Tibial artery (tissue), 4 donors: ENCODE measurements around the gene L3MBTL4.

Source experiments
- DNase-seq, 2 donors: peaks; one replicate each; pipeline ENCODE4 v3.0.0-alpha.2; 2019
- H3K27ac ChIP-seq, 2 donors: fragments of 200-600 bp; sonication (generic) in 1 of 2; 1 replicate in 1 of 2; 2 replicates in 1 of 2; pipeline ENCODE4 v1.5.1; 2018 to 2019; ENCODE audit warnings: mild to moderate bottlenecking in 1 of 2
- H3K27me3 ChIP-seq, 2 donors: fragments of 200-600 bp; sonication (generic) in 1 of 2; one replicate each; pipeline versions ENCODE4 v1.5.1 to v1.6.0; 2016 to 2019
- H3K36me3 ChIP-seq, 3 donors: fragments of 200-600 bp; sonication (generic) in 2 of 3; one replicate each; pipeline ENCODE4 v1.5.1; 2016 to 2019; ENCODE audit warnings: mild to moderate bottlenecking in 2 of 3
- H3K4me1 ChIP-seq, 4 donors: fragments of 200-600 bp; sonication (generic) in 2 of 4; 1 replicate in 3 of 4; 2 replicates in 1 of 4; pipeline ENCODE4 v1.5.1; 2016 to 2019
- H3K4me3 ChIP-seq, 2 donors: fragments of 200-600 bp; sonication (generic) in 1 of 2; 1 replicate in 1 of 2; 2 replicates in 1 of 2; pipeline ENCODE4 v1.5.1; 2018 to 2019; ENCODE audit warnings: mild to moderate bottlenecking in 2 of 2
- H3K9me3 ChIP-seq, 3 donors: fragments of 200-600 bp; sonication (generic) in 1 of 3; one replicate each; pipeline ENCODE4 v1.5.1; 2016 to 2019
- CTCF ChIP-seq, 2 experiments: fragments of 200-600 bp in 1 of 2; fragments of 450-650 bp in 1 of 2; IDR thresholded peaks; one replicate each; pipeline ENCODE4 v1.5.1; 2017 to 2019; ENCODE audit warnings: antibody characterized with exemption in 2 of 2, mild to moderate bottlenecking in 1 of 2, moderate library complexity in 1 of 2
- intact Hi-C: fragments of 100-400 bp; cut with DNase I; formaldehyde crosslinking; loops from one replicate; pipeline ENCODE4 v1.15.0; 2023; ENCODE audit warnings: low total_unique reads

Gene L3MBTL4

GRCh38 chr18:6211174-6211504, 203.6 kb downstream of the L3MBTL4 start:
- intact Hi-C loops = no loop called here
- no peaks in the 10 kb centered on the region for H3K4me1 ChIP-seq
- no peak overlapping the region for H3K4me3 ChIP-seq
- TF ChIP-seq CTCF (IDR thresholded peaks at IDR 0.05) = no peak
- no peaks in the 10 kb centered on the region for H3K27me3 ChIP-seq
- H3K9me3 ChIP-seq = no peaks in the 10 kb centered on the region
- DNase-seq = no peak
- H3K27ac ChIP-seq = no peak overlapping the region
- no peaks in the 10 kb centered on the region for H3K36me3 ChIP-seq

GRCh38 chr18:6210349-6211173, 204.2 kb downstream of the L3MBTL4 start:
- Histone ChIP-seq H3K4me3 (no peak overlapping the region), H3K27me3 (no peaks in the 10 kb centered on the region), H3K36me3 (no peaks in the 10 kb centered on the region), H3K27ac (no peak overlapping the region), H3K4me1 (no peaks in the 10 kb centered on the region), H3K9me3 (no peaks in the 10 kb centered on the region)
- intact Hi-C loops = no loop called here
- DNase-seq = no peak
- TF ChIP-seq CTCF (IDR thresholded peaks at IDR 0.05) = no peak

- H3K4me3 ChIP-seq = no peak overlapping the region
- H3K36me3 ChIP-seq = no peaks in the 10 kb centered on the region
- TF ChIP-seq CTCF (IDR thresholded peaks at IDR 0.05) = no peak
- H3K27ac ChIP-seq = no peak overlapping the region
- no peaks in the 10 kb centered on the region for H3K4me1 ChIP-seq
- H3K9me3 ChIP-seq = no peaks in the 10 kb centered on the region
- intact Hi-C loops = no loop called here
- H3K27me3 ChIP-seq = no peaks in the 10 kb centered on the region
- DNase-seq = no peak
Observed at GRCh38 chr18:6207941-6208340, 206.8 kb downstream of the L3MBTL4 start.

- DNase-seq = no peak
- H3K27me3 ChIP-seq = no peaks in the 10 kb centered on the region
- intact Hi-C loops = no loop called here
- H3K4me1 ChIP-seq = no peaks in the 10 kb centered on the region
- no peak for TF ChIP-seq CTCF (IDR thresholded peaks at IDR 0.05)
- H3K9me3 ChIP-seq = no peaks in the 10 kb centered on the region
- no peak overlapping the region for H3K4me3 ChIP-seq
- H3K36me3 ChIP-seq = no peaks in the 10 kb centered on the region
- H3K27ac ChIP-seq = no peak overlapping the region
Observed at GRCh38 chr18:6207116-6207515, 207.6 kb downstream of the L3MBTL4 start.

GRCh38 chr18:6205706-6206105, 209.0 kb downstream of the L3MBTL4 start:
- intact Hi-C loops = no loop called here
- no peaks in the 10 kb centered on the region for H3K9me3 ChIP-seq
- H3K4me3 ChIP-seq = no peak overlapping the region
- TF ChIP-seq CTCF (IDR thresholded peaks at IDR 0.05) = no peak
- no peaks in the 10 kb centered on the region for H3K36me3 ChIP-seq
- DNase-seq = no peak
- H3K4me1 ChIP-seq = no peaks in the 10 kb centered on the region
- no peak overlapping the region for H3K27ac ChIP-seq
- H3K27me3 ChIP-seq = no peaks in the 10 kb centered on the region

- intact Hi-C loops = no loop called here
- no peaks in the 10 kb centered on the region for H3K27me3 ChIP-seq
Observed at GRCh38 chr18:6204476-6204875, 210.2 kb downstream of the L3MBTL4 start.

More at GRCh38 chr18:6204476-6204875, 210.2 kb downstream of the L3MBTL4 start:
- Histone ChIP-seq H3K4me3 (no peak overlapping the region), H3K4me1 (no peaks in the 10 kb centered on the region), H3K36me3 (no peaks in the 10 kb centered on the region), H3K27ac (no peak overlapping the region), H3K9me3 (no peaks in the 10 kb centered on the region)
- no peak for TF ChIP-seq CTCF (IDR thresholded peaks at IDR 0.05)
- DNase-seq = no peak
